HS-27A (cell line): ENCODE results near the gene GPR146.

Experiments used
- DNase-seq: peaks from one replicate; pipeline ENCODE4 v3.0.0-alpha.2; 2012; ENCODE audit warnings: low read depth, missing footprints

GPR146 gene

DNA sequence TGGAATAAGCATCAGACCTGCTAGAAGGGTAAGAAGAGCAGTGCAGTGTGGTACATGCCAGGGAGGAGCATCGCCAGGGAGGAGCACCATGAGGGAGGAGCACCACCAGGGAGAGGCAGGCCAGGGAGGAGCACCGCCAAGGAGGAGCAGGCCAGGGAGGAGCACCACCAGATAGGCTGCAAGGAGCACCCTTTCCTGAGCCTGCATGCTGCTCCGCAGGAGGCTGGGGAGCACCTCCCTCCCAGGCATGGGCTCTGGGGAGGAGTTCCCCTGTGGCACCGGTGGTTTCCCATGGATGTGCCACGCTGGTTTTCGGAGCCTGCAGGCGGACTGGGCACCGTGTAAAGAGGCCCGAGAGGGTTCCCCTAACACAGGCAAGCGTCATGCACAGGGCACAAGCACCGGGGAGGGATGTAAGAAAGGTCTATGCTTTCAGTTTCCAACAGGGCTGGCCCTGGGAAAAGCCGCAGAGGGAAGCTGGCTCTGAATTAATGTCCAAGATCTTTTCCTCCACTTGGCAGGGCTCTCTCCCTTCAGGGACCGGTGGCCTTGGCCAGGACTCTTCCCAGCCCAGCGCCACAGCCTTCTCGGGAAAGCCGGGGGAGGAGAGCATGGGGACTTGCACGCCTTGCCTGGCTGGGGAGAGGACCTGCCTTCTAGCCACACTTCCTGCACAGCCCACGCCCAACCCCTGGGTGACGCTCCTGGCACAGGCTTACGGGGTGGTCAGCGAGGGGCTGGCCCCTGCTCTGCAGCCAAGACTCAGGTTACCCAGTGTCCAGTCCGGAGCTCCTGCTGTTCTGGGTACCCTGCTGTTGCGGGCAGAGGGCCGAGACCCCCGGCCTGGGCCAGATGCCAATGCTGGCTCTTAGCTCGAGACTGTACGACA, 32.1 kb downstream of the GPR146 start:
- no peak for DNase-seq

- no peak for DNase-seq
Observed at GRCh38 chr7:1078519-1078918, 34.2 kb downstream of the GPR146 start.

DNA sequence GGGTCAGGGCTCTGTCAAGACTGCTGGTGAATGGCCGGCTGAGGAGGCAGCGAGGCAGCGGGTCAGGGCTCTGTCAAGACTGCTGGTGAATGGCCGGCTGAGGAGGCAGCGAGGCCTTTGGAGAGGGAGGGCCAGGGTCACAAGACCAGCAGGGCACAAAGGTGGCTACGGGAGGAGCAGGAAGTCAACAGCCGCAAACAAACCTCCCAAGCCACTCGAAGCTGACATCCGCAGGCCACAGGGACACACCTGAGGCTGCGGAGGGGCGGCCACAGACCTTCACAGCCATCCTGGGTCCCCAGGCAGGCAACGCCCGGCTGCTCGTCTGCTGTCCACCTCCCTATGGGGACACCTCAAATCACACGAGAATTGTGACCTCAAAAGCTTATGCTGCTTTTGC, 34.6 kb downstream of the GPR146 start:
- no peak for DNase-seq

DNA sequence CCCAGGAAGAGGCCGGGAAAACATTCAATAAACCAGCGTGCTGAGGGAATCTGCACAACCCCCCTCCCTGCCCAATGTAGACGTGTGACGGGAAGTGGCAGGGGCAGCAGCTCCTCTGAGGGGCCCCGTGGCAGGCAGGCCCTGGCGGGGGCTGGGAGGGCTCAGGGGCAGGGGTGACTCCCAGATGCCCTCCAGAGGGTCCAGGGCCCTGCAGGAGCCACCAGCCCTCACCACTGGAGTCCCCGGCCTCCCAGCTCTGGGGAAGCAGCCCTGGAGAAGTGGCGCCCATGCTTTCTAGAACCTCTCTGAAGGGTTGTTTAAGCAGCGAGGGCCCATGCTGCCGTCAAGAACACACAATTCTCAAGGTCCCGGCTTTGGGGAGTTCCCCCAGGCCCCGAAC, 35.2 kb downstream of the GPR146 start:
- DNase-seq = no peak

GRCh38 chr7:1080252-1080920, 36.0 kb downstream of the GPR146 start:
- DNase-seq = no peak

DNA sequence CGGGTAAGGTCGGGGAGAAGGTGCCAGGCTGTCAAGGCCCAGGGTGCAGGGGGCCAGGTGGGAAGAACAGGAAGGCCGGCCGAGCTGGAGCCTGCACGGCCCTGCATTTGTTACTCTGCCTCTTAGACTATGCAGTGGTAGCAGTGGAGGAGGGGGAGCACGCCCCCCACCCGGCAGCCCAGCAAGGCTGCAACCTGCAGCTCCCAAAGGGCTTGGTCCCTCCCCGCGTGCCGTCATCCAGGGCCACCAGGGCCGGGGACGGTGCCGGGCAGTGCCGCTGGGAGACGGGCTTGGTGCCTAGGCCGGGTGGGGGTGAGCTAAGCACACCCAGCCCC, 36.5 kb downstream of the GPR146 start:
- DNase-seq = no peak

DNA sequence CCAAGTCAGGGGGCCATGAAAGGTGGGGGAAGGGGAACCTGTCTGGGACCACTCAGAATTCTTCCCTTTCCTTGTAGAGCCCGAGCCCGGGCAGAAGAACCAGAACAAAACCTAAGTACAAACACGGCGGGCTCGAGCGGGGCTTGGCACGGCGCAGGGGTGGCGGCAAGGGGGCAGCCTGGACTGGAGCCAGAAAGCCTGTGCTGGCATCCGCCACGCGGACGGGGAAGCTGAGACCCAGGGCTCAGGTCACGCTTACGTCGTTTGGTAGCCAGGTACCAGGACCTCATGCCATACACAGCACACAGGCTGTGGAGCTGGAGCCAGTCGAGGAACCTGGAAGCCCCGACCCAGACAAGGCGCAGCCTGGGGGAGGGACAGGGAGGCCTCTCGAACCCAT, 37.0 kb downstream of the GPR146 start:
- DNase-seq = no peak

DNA sequence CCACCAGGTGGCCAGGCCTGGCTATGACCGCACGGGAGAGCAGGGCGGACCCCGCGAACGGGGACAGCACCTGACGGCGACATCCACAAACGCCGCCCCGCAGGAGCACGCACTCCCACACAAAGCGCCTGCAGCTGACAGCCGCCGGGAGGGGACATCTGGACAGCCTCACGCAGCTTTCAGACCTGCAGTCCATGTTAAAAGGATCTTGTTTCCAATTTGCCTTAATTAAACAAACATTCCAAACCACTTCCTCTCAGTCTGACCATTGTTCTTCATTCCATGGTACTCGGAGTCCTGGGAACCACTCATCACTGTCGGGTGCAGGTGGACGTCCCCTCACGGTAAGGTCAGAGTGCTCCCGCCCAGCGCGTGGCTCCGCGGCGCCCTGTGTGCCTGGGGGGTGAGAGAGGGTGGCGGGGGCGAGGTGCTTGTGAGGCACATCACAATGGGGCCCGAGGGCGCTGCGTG, 37.6 kb downstream of the GPR146 start:
- no peak for DNase-seq

DNA sequence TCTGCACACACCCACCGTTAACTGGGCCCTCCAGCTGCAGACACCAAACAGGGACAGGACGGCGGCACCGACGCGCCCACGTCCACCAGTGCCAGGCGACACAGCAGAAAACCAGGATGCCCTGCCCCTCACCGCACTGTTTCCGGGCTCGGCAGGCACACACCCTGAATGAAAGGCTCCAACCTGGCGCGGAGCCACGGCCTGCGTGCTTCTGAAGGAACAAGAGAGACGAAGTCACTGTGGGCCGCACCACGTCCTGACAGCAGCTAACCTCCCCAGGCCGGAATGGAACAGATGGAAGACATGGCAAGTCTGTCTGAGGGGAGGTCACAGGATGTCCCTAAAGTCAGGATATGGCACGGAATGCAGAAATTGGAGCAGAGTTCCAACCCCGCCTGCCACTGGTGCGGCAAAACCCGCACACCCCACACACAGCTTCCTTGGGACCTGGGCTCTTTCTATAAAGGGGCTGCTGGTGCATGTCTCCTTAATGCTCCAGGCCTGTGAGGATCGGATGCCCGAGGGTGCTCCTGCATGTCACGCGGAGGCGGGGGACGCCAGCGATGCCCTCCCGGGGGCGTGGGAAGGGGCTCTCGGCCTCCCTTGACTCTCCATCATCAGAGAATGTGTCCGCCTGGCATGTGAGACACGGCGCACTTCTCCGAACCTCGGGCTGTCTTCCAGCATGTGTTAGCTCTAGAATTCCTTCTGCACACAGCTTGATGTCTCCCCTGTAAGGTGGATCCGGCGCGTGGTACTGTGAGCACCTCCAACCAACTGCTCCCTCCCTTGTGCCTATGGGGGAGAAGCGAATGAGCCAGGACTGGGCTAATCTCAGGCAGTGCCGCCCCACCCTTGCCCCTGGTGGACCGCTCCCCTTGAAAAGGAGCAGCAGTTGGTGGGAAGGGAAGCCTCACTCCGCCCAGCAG, 39.6 kb downstream of the GPR146 start:
- DNase-seq = no peak

- DNase-seq = no peak
Observed at GRCh38 chr7:1085266-1085665, 40.9 kb downstream of the GPR146 start.

GRCh38 chr7:1085910-1086421, 41.6 kb downstream of the GPR146 start:
- DNase-seq = no peak

- DNase-seq = no peak
Observed at GRCh38 chr7:1086588-1087464, 42.5 kb downstream of the GPR146 start.

GRCh38 chr7:1087465-1087814, 43.1 kb downstream of the GPR146 start:
- DNase-seq = no peak

DNA sequence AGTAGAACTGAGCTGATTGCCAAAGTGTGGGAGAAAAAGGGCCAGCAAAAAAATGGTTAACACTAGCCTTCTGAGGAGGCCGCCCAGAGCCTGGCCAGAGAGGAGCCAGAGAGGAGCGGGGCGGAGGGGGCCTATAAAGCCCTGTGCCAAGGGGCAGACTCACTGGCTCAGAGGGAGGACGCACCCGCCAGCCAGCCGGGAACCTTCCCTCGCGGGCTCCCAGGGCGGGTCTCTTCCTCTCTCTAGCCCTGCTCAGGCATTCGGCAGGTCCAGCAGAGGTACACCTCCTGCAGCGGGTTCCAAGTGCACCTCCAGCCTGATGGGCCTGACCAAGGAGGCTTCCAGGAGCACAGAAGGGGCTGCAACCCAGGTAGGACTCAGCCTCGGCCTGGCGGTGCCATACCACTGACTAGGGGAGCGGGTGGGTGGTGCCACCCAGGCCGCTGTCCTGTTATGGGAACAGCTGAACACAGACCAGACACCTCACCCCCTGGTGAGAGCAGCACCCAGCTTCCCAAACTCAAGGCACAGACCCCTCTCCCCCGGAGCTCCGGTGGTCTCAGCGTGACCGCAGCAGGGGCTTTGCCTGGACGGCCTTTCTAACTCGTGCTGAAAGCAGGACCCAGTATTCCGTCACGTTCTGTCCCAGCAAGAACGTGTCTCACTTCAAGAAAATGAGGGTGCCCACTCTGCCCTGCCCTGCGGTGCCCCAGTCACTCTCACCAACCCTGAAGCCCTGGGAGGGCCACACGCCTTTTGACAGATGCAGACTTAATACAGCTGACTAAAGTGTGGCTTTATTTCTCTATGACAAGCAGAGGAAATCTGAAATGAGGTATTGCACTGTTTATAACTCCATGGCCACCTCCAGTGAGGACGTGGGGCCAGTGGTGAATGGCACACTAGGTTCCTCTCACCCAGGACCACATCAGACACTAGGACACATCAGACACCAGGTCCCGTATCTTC, 43.9 kb downstream of the GPR146 start, which contains the start of gene GPER1:
Gene GPER1 (plus strand): TSS at position 162 of the 969 bp plus-strand sequence. CDS start 3,616 bp downstream, outside the sequence.
- no peak for DNase-seq

GRCh38 chr7:1090236-1090635, 45.9 kb downstream of the GPR146 start:
- no peak for DNase-seq

GRCh38 chr7:1090686-1091643, 46.6 kb downstream of the GPR146 start:
- DNase-seq = no peak

DNA sequence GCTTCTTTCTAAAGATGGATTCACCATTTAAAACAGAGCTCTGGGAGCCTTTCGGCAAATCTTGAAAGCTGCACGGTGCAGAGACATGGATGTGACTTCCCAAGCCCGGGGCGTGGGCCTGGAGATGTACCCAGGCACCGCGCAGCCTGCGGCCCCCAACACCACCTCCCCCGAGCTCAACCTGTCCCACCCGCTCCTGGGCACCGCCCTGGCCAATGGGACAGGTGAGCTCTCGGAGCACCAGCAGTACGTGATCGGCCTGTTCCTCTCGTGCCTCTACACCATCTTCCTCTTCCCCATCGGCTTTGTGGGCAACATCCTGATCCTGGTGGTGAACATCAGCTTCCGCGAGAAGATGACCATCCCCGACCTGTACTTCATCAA, 47.3 kb downstream of the GPR146 start:
- DNase-seq = no peak

GRCh38 chr7:1092161-1092632, 47.9 kb downstream of the GPR146 start:
- no peak for DNase-seq
